Ovary (tissue), 3 donors: ENCODE results near the gene ATP5PF.

ENCODE experiments used
- CTCF ChIP-seq, 3 donors: fragments of 450-650 bp in 2 of 3; fragments of 200-600 bp in 1 of 3; IDR thresholded peaks; one replicate each; pipeline versions ENCODE4 v1.5.1 to v1.8.0; 2016 to 2022; ENCODE audit warnings: antibody characterized with exemption in 3 of 3, mild to moderate bottlenecking in 1 of 3
- EP300 ChIP-seq: sonication (generic); formaldehyde crosslinking; IDR thresholded peaks from one replicate; pipeline ENCODE4 v1.6.1; 2017; ENCODE audit warnings: antibody characterized with exemption
- POLR2A ChIP-seq: fragments of 450-650 bp; IDR thresholded peaks from one replicate; pipeline ENCODE4 v1.6.1; 2017; ENCODE audit warnings: antibody characterized with exemption, mild to moderate bottlenecking, moderate library complexity
- donor health status: DM: no; HTN: no; CAD: no.

- no peak for TF ChIP-seq CTCF (IDR thresholded peaks at IDR 0.05)
- no peak for TF ChIP-seq POLR2A
- TF ChIP-seq EP300: no peak
Measured at GRCh38 chr21:25701529-25701928, 33.2 kb downstream of the ATP5PF start.
